Activated CD8-positive, alpha-beta T cell treated with anti-CD3 and anti-CD28 coated beads, Interleukin-2, amount 10 ng/mL, durations not matched to agents 7 days and 5 days (primary cell): ENCODE measurements around the gene TSHR. TPM values are rescaled to one million over a fixed set of nuclear protein-coding genes. Genes with fewer than 3 reads are reported as not detected.
"Not testable (repeated sequence)": the region's sequence is repeated elsewhere in the genome, so short reads cannot be mapped to it uniquely, and the experiment has no call there.

Source experiments
- ATAC-seq: fragments of 150-1000 bp; cut with Tn5 transposase; one replicate; pipeline ENCODE4 v1.10.0; 2021; ENCODE audit warnings: moderate library complexity
- CTCF ChIA-PET: fragments of 350-600 bp; sonication (Branson Sonifier 250); formaldehyde crosslinking; loops from one replicate; lab custom pipeline; 2021; ENCODE audit warnings: antibody characterized with exemption; lab: Charles Lee
- POLR2A ChIA-PET: fragments of 350-600 bp; sonication (Branson Sonifier 250); formaldehyde crosslinking; loops from one replicate; lab custom pipeline; 2021; ENCODE audit warnings: antibody characterized with exemption; lab: Charles Lee
- DNase-seq: peaks from one replicate; pipeline ENCODE4 v3.0.0-alpha.2; 2020
- H3K27ac Mint-ChIP-seq: one replicate; pipeline ENCODE4 v1.8.0; 2021; ENCODE audit warnings: mild to moderate bottlenecking, mixed read lengths
- H3K27me3 Mint-ChIP-seq: one replicate; pipeline ENCODE4 v1.8.0; 2021; ENCODE audit warnings: low read depth, mixed read lengths
- H3K36me3 Mint-ChIP-seq: one replicate; pipeline ENCODE4 v1.8.0; 2021; ENCODE audit warnings: low read depth, mixed read lengths
- H3K4me1 Mint-ChIP-seq: one replicate; pipeline ENCODE4 v1.8.0; 2021; ENCODE audit warnings: low read depth, mixed read lengths
- H3K4me3 Mint-ChIP-seq: one replicate; pipeline ENCODE4 v1.8.0; 2021; ENCODE audit warnings: mild to moderate bottlenecking, mixed read lengths
- H3K9me3 Mint-ChIP-seq: one replicate; pipeline ENCODE4 v1.8.0; 2022; ENCODE audit warnings: mixed read lengths; ENCODE audit not compliant: insufficient read depth
- total RNA-seq, 2 experiments: library from RNA; stranded (reverse); gene quantifications; one replicate each; pipeline ENCODE4 v1.2.3, GENCODE V29; 2021

Gene TSHR
- not detected for total RNA-seq

- Mint-ChIP-seq H3K4me1 (peaks cover 52% of the 10 kb centered on the region), H3K27ac (peak within 1 kb of the TSS; percentile 71), H3K4me3 (peak within 1 kb of the TSS; percentile 78), H3K9me3 (no peaks in the 10 kb centered on the region), H3K27me3 (peaks cover 17% of the 10 kb centered on the region), H3K36me3 (peaks cover 3% of the 10 kb centered on the region)
- ATAC-seq (no peak), DNase-seq (no peak)
- POLR2A ChIA-PET: interaction anchor here (0.5 to 1.6 kb wide), 5 partner anchors 13 to 263 kb away, joined by 3 to 8 read pairs (median 3); partner anchors contain the start of gene CEP128
- CTCF ChIA-PET: interaction anchor here (1.0 to 10.3 kb wide), 11 partner anchors 13 to 261 kb away, joined by 3 to 268 read pairs (median 11); partner anchors contain the start of gene CEP128
Measured at GRCh38 chr14:80955416-80955941, at the start of gene TSHR. TSHR (plus strand) TSS chr14:80955621; CDS start chr14:80955681, 60 bp downstream.

GRCh38 chr14:80906336-80906735, 49.1 kb upstream of the TSHR start:
- CTCF ChIA-PET: no interaction called here
- POLR2A ChIA-PET: interaction anchor here (0.6 kb wide), 1 partner anchor 35 kb away, joined by 3 read pairs; the partner anchor contains the start of gene CEP128
- Mint-ChIP-seq H3K4me1 (no peaks in the 10 kb centered on the region), H3K27me3 (no peaks in the 10 kb centered on the region), H3K9me3 (no peaks in the 10 kb centered on the region), H3K4me3 (no peak overlapping the region), H3K27ac (no peak overlapping the region), H3K36me3 (peaks cover 36% of the 10 kb centered on the region)
- no peak for ATAC-seq
- no peak for DNase-seq

GRCh38 chr14:80906946-80907345, 48.5 kb upstream of the TSHR start:
- ChIA-PET CTCF (no interaction called here), POLR2A (interaction anchor here (0.6 kb wide), 1 partner anchor 34 kb away, joined by 3 read pairs; the partner anchor contains the start of gene CEP128)
- Mint-ChIP-seq H3K27me3 (no peaks in the 10 kb centered on the region), H3K4me1 (no peaks in the 10 kb centered on the region), H3K4me3 (no peak overlapping the region), H3K9me3 (no peaks in the 10 kb centered on the region), H3K27ac (no peak overlapping the region), H3K36me3 (peaks cover 32% of the 10 kb centered on the region)
- DNase-seq: no peak
- no peak for ATAC-seq

GRCh38 chr14:80912013-80912412, 43.4 kb upstream of the TSHR start:
- H3K27ac Mint-ChIP-seq, DNase-seq, H3K4me1 Mint-ChIP-seq, H3K4me3 Mint-ChIP-seq, POLR2A ChIA-PET, ATAC-seq, CTCF ChIA-PET, H3K9me3 Mint-ChIP-seq, H3K27me3 Mint-ChIP-seq: not testable (repeated sequence)
- peaks cover 28% of the 10 kb centered on the region for H3K36me3 Mint-ChIP-seq

- Mint-ChIP-seq H3K4me3 (no peak overlapping the region), H3K27ac (no peak overlapping the region), H3K27me3 (no peaks in the 10 kb centered on the region), H3K9me3 (no peaks in the 10 kb centered on the region), H3K36me3 (peaks cover 32% of the 10 kb centered on the region), H3K4me1 (peaks cover 6% of the 10 kb centered on the region)
- DNase-seq (no peak), ATAC-seq (no peak)
- ChIA-PET POLR2A (no interaction called here), CTCF (no interaction called here)
Measured at GRCh38 chr14:80919622-80920021, 35.8 kb upstream of the TSHR start.

- no peaks in the 10 kb centered on the region for H3K27me3 Mint-ChIP-seq
- peaks cover 4% of the 10 kb centered on the region for H3K9me3 Mint-ChIP-seq
- H3K27ac Mint-ChIP-seq: no peak overlapping the region
- H3K4me3 Mint-ChIP-seq: no peak overlapping the region
- no peak for ATAC-seq
- DNase-seq: no peak
- ChIA-PET CTCF (interaction anchor here (3.2 kb wide), 1 partner anchor 19 kb away, joined by 12 read pairs; no protein-coding TSS in a partner anchor), POLR2A (no interaction called here)
- peaks cover 40% of the 10 kb centered on the region for H3K36me3 Mint-ChIP-seq
- H3K4me1 Mint-ChIP-seq: peaks cover 33% of the 10 kb centered on the region
Measured at GRCh38 chr14:80923368-80923767, 32.1 kb upstream of the TSHR start.

GRCh38 chr14:80924365-80925103, 30.9 kb upstream of the TSHR start:
- H3K9me3 Mint-ChIP-seq: peaks cover 9% of the 10 kb centered on the region
- ATAC-seq (no peak), DNase-seq (no peak)
- H3K4me1 Mint-ChIP-seq: peaks cover 38% of the 10 kb centered on the region
- H3K27ac Mint-ChIP-seq: no peak overlapping the region
- H3K4me3 Mint-ChIP-seq: no peak overlapping the region
- ChIA-PET CTCF (interaction anchor here (1.6 to 3.2 kb wide), 2 partner anchors 11 to 18 kb away, joined by 3 to 12 read pairs; no protein-coding TSS in a partner anchor), POLR2A (no interaction called here)
- peaks cover 50% of the 10 kb centered on the region for H3K36me3 Mint-ChIP-seq
- no peaks in the 10 kb centered on the region for H3K27me3 Mint-ChIP-seq

- Mint-ChIP-seq H3K4me3 (no peak overlapping the region), H3K36me3 (peaks cover 62% of the 10 kb centered on the region), H3K9me3 (peaks cover 9% of the 10 kb centered on the region), H3K4me1 (peaks cover 58% of the 10 kb centered on the region), H3K27me3 (no peaks in the 10 kb centered on the region), H3K27ac (peak overlapping the region; percentile 13)
- no peak for DNase-seq
- ChIA-PET POLR2A (no interaction called here), CTCF (interaction anchor here (1.3 to 1.6 kb wide), 3 partner anchors 9 to 61 kb away, joined by 3 to 4 read pairs (median 3); no protein-coding TSS in a partner anchor)
- ATAC-seq: no peak
Measured at GRCh38 chr14:80926397-80927082, 28.9 kb upstream of the TSHR start.

GRCh38 chr14:80927083-80927989, 28.1 kb upstream of the TSHR start:
- Mint-ChIP-seq H3K9me3 (peaks cover 9% of the 10 kb centered on the region), H3K4me3 (no peak overlapping the region), H3K4me1 (peaks cover 65% of the 10 kb centered on the region), H3K36me3 (peaks cover 69% of the 10 kb centered on the region), H3K27ac (no peak overlapping the region), H3K27me3 (no peaks in the 10 kb centered on the region)
- ChIA-PET POLR2A (no interaction called here), CTCF (interaction anchor here (1.3 kb wide), 1 partner anchor 13 kb away, joined by 3 read pairs; no protein-coding TSS in a partner anchor)
- DNase-seq (no peak), ATAC-seq (no peak)

GRCh38 chr14:80930095-80930494, 25.3 kb upstream of the TSHR start:
- POLR2A ChIA-PET: interaction anchor here (1.4 to 3.2 kb wide), 2 partner anchors 11 to 24 kb away, joined by 3 to 43 read pairs; partner anchors contain the start of gene CEP128
- H3K4me3 Mint-ChIP-seq: peak overlapping the region; percentile 35
- CTCF ChIA-PET: interaction anchor here (0.8 to 2.8 kb wide), 7 partner anchors 12 to 241 kb away, joined by 3 to 14 read pairs (median 5); partner anchors contain the start of genes CEP128 and TSHR
- peaks cover 79% of the 10 kb centered on the region for H3K4me1 Mint-ChIP-seq
- DNase-seq (no peak), ATAC-seq (no peak)
- H3K27me3 Mint-ChIP-seq: no peaks in the 10 kb centered on the region
- peak overlapping the region; percentile 77 for H3K27ac Mint-ChIP-seq
- peaks cover 75% of the 10 kb centered on the region for H3K36me3 Mint-ChIP-seq
- H3K9me3 Mint-ChIP-seq: peaks cover 9% of the 10 kb centered on the region
